Stomach (tissue), 9 donors: ENCODE results near the gene HEBP2. TPM values are rescaled to one million over a fixed set of nuclear protein-coding genes. Genes with fewer than 3 reads are reported as not detected.

Experiments
- DNase-seq, 2 donors: peaks; one replicate each; pipeline versions ENCODE4 v3.0.0 to v3.0.0-alpha.2; 2013 to 2019
- H3K27ac ChIP-seq, 5 donors: fragments of 200-600 bp in 4 of 5; sonication (generic) in 4 of 5; one replicate each; pipeline ENCODE4 v1.5.1; 2013 to 2019; ENCODE audit warnings: mild to moderate bottlenecking in 1 of 5, moderate library complexity in 1 of 5
- H3K27me3 ChIP-seq, 3 donors: fragments of 200-600 bp; sonication (generic); one replicate each; pipeline ENCODE4 v1.5.1; 2017 to 2019; ENCODE audit warnings: mixed run types in 1 of 3
- H3K36me3 ChIP-seq, 4 donors: fragments of 200-600 bp; sonication (generic); 1 replicate in 3 of 4; 2 replicates in 1 of 4; pipeline ENCODE4 v1.5.1; 2016 to 2019
- H3K4me1 ChIP-seq, 4 donors: fragments of 200-600 bp; sonication (generic); one replicate each; pipeline ENCODE4 v1.5.1; 2016 to 2019
- H3K4me3 ChIP-seq, 4 donors: fragments of 200-600 bp; sonication (generic) in 3 of 4; one replicate each; pipeline ENCODE4 v1.5.1; 2016 to 2019; ENCODE audit warnings: mild to moderate bottlenecking in 1 of 4
- H3K9me3 ChIP-seq, 4 donors: fragments of 200-600 bp; sonication (generic); one replicate each; pipeline ENCODE4 v1.5.1; 2016 to 2019
- CTCF ChIP-seq, 7 experiments: fragments of 450-650 bp in 4 of 7; fragments of 200-600 bp in 3 of 7; sonication (generic) in 3 of 7; IDR thresholded peaks; one replicate each; pipeline ENCODE4 v1.5.1; 2016 to 2019; ENCODE audit warnings: antibody characterized with exemption in 7 of 7, control low read depth in 2 of 7, mild to moderate bottlenecking in 1 of 7
- EP300 ChIP-seq: sonication (generic); formaldehyde crosslinking; IDR thresholded peaks from one replicate; pipeline ENCODE4 v1.6.1; 2017; ENCODE audit warnings: antibody characterized with exemption
- POLR2A ChIP-seq, 4 donors: fragments of 450-650 bp; IDR thresholded peaks; one replicate each; pipeline ENCODE4 v1.6.1; 2016; ENCODE audit warnings: antibody characterized with exemption in 4 of 4, control low read depth in 2 of 4, mild to moderate bottlenecking in 1 of 4, moderate library complexity in 1 of 4
- POLR2AphosphoS5 ChIP-seq, 3 donors: sonication (generic); formaldehyde crosslinking; IDR thresholded peaks; one replicate each; pipeline ENCODE4 v1.6.1; 2016; ENCODE audit warnings: antibody characterized with exemption in 3 of 3
- WGBS, 5 donors: extraction: QIAGEN DNeasy Blood & Tissue Kit in 3 of 5; methylation state at CpG; one replicate each; pipeline versions ENCODE4 v1.1.5 to v1.1.7; 2013 to 2018; 5-methylcytosine and 5-hydroxymethylcytosine counted together
- intact Hi-C: fragments of 100-400 bp; cut with DNase I; formaldehyde crosslinking; loops from one replicate; pipeline ENCODE4 v1.15.1; 2023; ENCODE audit warnings: low total_unique reads
- polyA plus RNA-seq, 3 donors: library from polyadenylated mRNA; stranded (reverse); fragments of 200-250 nt; gene quantifications; one replicate each; pipeline ENCODE4 v1.2.3, GENCODE V29; 2013
- total RNA-seq, 5 donors: library from RNA; depleted of rRNA; stranded (reverse); fragments of >200 nt; gene quantifications; one replicate each; pipeline versions ENCODE4 v1.1.0 to v1.2.3, GENCODE V29; 2014 to 2016
- donor health status: healthy with polysubstance abuse.
- donor health status: Bipolar disorder and iron deficiency.
- donor health status: healthy.

The HEBP2 gene
- total and polyA plus RNA-seq, 8 donors: 9.9 to 351 (median 48.4) TPM

GRCh38 chr6:138374815-138375214 is 29.2 kb upstream of the HEBP2 start:
- intact Hi-C loops: no loop called here
- Histone ChIP-seq H3K9me3 (no peaks in the 10 kb centered on the region), H3K36me3 (no peaks in the 10 kb centered on the region), H3K27ac (no peak overlapping the region), H3K4me1 (peaks cover 0 to 20% (median 0%) of the 10 kb centered on the region in 4 donors), H3K4me3 (no peak overlapping the region), H3K27me3 (no peaks in the 10 kb centered on the region)
- no peak for TF ChIP-seq POLR2AphosphoS5 (IDR thresholded peaks at IDR 0.05)
- no peak for TF ChIP-seq POLR2A (IDR thresholded peaks at IDR 0.05)
- TF ChIP-seq CTCF (IDR thresholded peaks at IDR 0.05): no peak
- no peak for TF ChIP-seq EP300
- DNase-seq: no peak
- WGBS, 5 donors: 92 to 96% (median 94%) methylated on average over 2 of the region's 2 CpGs

- Histone ChIP-seq H3K4me3 (no peak overlapping the region), H3K27me3 (no peaks in the 10 kb centered on the region), H3K36me3 (no peaks in the 10 kb centered on the region), H3K4me1 (peaks cover 0 to 12% (median 0%) of the 10 kb centered on the region in 4 donors), H3K9me3 (no peaks in the 10 kb centered on the region), H3K27ac (no peak overlapping the region)
- TF ChIP-seq POLR2A (IDR thresholded peaks at IDR 0.05): no peak
- TF ChIP-seq EP300: no peak
- TF ChIP-seq CTCF (IDR thresholded peaks at IDR 0.05): no peak
- intact Hi-C loops: no loop called here
- no peak for DNase-seq
Measured at GRCh38 chr6:138377042-138377441, 27.0 kb upstream of the HEBP2 start.

- 73 to 83% (median 79%) methylated on average over 6 of the region's 6 CpGs for WGBS, 5 donors
Measured at GRCh38 chr6:138377844-138378243, 26.2 kb upstream of the HEBP2 start, which contains the start of gene SMIM28. TSS of gene SMIM28 (plus strand) at chr6:138377905. CDS start at chr6:138378073, 168 bp downstream.

GRCh38 chr6:138378463-138378862 is 25.6 kb upstream of the HEBP2 start:
- peaks cover 0 to 7% (median 0%) of the 10 kb centered on the region in 4 donors for H3K4me1 ChIP-seq
- no peaks in the 10 kb centered on the region for H3K27me3 ChIP-seq
- H3K9me3 ChIP-seq: no peaks in the 10 kb centered on the region
- 24 to 53% (median 39%) methylated on average over 4 of the region's 4 CpGs for WGBS, 5 donors
- TF ChIP-seq POLR2AphosphoS5 (IDR thresholded peaks at IDR 0.05) (no peak), CTCF (IDR thresholded peaks at IDR 0.05) (no peak), POLR2A (IDR thresholded peaks at IDR 0.05) (no peak), EP300 (no peak)
- H3K36me3 ChIP-seq: no peaks in the 10 kb centered on the region
- intact Hi-C loops: no loop called here
- no peak overlapping the region for H3K27ac ChIP-seq
- no peak for DNase-seq
- no peak overlapping the region for H3K4me3 ChIP-seq

More at GRCh38 chr6:138377844-138378243, 26.2 kb upstream of the HEBP2 start, which contains the start of gene SMIM28:
- Histone ChIP-seq H3K4me1 (peaks cover 0 to 9% (median 0%) of the 10 kb centered on the region in 4 donors), H3K36me3 (no peaks in the 10 kb centered on the region), H3K9me3 (no peaks in the 10 kb centered on the region), H3K27ac (no peak within 1 kb of the TSS), H3K4me3 (no peak within 1 kb of the TSS), H3K27me3 (no peaks in the 10 kb centered on the region)
- peak in 1 of 2 donors; percentile 20 for DNase-seq
- no peak for TF ChIP-seq POLR2A (IDR thresholded peaks at IDR 0.05)
- TF ChIP-seq CTCF (IDR thresholded peaks at IDR 0.05): no peak
- no peak for TF ChIP-seq POLR2AphosphoS5 (IDR thresholded peaks at IDR 0.05)
- TF ChIP-seq EP300: no peak
- intact Hi-C loops: no loop called here
